HG02840 (cell line): Measurements from ENCODE around the gene KCP.

Source experiments
- ATAC-seq: cut with Tn5 transposase; IDR thresholded peaks from one replicate; pipeline ENCODE4 v1.9.1; 2021; ENCODE audit warnings: mild to moderate bottlenecking, moderate library complexity, moderate number of reproducible peaks; ENCODE audit not compliant: unreplicated experiment, low FRiP score

Gene KCP

GRCh38 chr7:128831994-128832879 lies 78.3 kb downstream of the KCP start:
- no peak for ATAC-seq

DNA sequence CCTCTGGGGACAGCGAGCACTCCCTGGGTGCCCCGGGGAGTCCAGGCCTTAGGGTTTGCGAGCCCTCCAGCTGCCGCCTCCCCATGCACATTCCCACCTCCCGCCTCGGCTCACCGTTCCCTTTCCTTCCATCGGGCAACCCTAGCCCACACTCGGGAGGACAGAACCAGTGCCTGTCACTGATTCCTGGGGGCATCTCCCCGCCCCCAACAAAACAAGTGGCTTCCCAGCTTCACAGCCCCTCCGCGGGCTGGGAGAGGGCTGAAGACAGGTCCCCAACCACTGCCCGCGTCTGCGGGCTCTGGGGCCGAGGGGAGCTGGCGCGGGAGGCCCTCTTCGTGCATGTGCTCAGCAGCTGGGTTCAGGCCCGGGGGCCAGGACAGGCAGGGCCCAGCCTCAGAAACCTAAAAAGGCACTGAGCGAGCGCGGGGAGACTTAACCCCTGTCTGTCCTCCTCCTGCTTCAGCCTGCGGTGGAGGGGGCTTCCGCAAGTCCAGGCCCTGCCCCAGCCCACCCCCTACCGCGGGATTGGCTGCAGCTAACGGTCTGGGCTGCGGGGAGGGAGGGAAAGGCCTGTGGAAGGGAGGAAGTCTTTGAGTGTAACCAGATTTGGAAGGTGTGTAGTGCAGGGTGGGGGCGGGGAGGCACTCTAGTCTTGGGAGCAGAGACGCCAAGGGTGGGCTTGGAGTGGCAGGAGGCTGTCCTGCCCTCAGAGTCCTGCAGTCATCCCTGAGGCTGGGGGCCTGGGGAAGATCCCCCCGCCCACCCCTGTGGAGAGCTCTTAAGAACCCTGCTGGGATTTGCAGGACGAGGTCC lies 79.1 kb downstream of the KCP start:
- ATAC-seq = no peak

- ATAC-seq = no peak
Observed at GRCh38 chr7:128830231-128831177, 80.0 kb downstream of the KCP start, which contains the start of gene FLNC. TSS of gene FLNC (plus strand) at chr7:128830406. CDS start at chr7:128830638, 232 bp downstream.

- no peak for ATAC-seq
Observed at GRCh38 chr7:128829391-128830166, 80.9 kb downstream of the KCP start.

DNA sequence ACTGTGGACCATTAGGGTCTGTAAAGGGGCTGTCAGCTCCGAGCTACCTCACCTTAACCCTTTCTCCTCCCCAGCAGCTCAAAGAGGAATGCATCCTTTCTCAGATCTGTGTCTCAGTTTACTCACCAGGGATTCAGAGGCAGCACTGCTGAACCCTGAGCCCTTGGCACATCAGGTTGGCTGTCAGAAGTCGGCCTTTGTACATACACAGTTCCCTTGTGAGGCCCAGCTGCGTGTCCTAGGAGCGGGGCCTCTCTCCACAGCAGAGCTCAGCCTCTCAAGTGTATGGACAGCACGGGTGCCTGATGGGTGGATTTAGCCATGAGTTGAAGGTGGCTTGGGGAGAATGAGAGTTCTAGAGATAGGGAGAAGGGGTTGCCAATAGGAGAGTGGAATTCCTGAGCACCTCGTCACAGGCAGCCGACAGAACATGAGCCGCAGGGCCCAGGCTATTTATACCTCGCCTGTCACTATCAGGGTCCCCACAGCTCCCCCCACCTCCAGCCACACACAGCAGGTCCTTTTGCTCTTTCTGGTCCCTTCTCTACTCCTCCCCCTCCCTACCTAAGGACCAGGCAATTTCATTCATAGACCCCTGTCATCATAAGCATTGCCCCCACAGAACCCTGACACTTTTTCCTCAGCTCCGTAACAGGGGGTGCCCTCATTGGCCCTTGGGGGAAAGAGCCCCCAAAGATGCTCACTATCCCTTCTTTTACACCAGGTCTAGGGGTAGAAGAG lies 82.4 kb downstream of the KCP start:
- no peak for ATAC-seq

DNA sequence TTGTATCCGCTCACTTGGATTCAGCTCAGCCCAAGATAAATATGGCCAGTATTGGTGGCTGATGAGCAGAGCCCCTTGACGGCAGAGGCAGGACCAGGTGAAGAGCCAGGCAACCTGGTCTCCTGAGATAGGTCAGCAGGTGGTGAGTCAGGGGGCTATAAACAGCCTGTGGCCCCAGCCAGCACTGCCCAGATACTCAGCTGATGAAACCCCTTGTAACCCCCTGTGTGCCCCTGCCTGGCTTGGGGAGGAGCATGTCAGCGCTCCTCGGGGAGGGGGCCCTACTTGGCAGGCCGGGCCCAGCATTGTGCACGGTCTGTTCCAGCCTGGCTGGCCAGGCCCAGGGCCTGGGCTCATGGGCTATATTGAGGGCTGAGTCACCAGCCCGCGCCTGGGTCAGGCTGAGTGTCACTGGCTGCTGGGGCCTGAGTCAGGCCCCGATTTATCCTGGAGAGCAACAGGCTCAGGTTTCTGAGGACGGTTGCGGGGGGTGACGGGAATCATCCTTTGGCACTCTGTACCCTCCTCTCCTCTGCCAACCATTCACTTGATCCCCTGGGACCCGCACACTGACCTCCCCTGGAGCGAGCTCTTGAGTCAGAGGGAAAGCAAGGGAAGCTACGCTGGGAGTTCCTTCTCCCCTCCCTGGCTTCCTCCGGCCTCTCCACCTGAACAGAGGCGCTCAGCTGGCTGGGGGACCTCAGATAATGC lies 83.1 kb downstream of the KCP start:
- no peak for ATAC-seq

DNA sequence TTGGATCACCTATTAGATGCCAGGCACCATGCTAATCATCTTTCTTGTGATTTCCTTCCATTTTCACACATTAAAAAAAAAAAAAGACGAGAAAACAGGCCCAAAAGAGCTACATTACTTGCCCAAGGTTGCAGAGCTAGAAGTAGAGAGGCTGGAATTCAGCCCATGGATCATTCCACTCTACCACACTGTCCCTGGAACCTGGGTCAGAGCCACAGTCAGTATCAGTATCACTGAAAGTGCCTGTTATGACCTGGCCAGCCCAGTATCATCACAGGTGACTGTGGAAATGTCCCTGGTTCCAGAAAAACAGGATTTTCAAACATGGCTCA lies 83.6 kb downstream of the KCP start:
- ATAC-seq = no peak
